H9 (cell line): ENCODE results near the gene RORB. TPM values are rescaled to one million over a fixed set of nuclear protein-coding genes. Genes with fewer than 3 reads are reported as not detected.

Source experiments
- DNase-seq: peaks from one replicate; pipeline ENCODE4 v3.0.0-alpha.2; 2017
- H2AFZ ChIP-seq: one replicate; pipeline ENCODE4 v1.6.1; 2013; ENCODE audit warnings: mild to moderate bottlenecking, low read length, control low read depth, moderate library complexity
- H2AK5ac ChIP-seq: 2 replicates; pipeline ENCODE4 v1.6.1; 2013; ENCODE audit warnings: low read length, control low read depth, mixed read lengths; ENCODE audit not compliant: insufficient read length
- H2BK120ac ChIP-seq: one replicate; pipeline ENCODE4 v1.6.1; 2013; ENCODE audit warnings: low read depth, mild to moderate bottlenecking, low read length, control low read depth, inconsistent platforms; ENCODE audit not compliant: poor library complexity, severe bottlenecking
- H2BK12ac ChIP-seq: 2 replicates; pipeline ENCODE4 v1.6.1; 2013; ENCODE audit warnings: low read length, control low read depth, mixed read lengths, low read depth; ENCODE audit not compliant: insufficient read length
- H2BK15ac ChIP-seq: 2 replicates; pipeline ENCODE4 v1.6.1; 2013; ENCODE audit warnings: low read depth, low read length, control low read depth
- H2BK20ac ChIP-seq: one replicate; pipeline ENCODE4 v1.6.1; 2013; ENCODE audit warnings: low read depth, mild to moderate bottlenecking, low read length, control low read depth, inconsistent platforms; ENCODE audit not compliant: poor library complexity, severe bottlenecking
- H2BK5ac ChIP-seq: 2 replicates; pipeline ENCODE4 v1.6.1; 2013; ENCODE audit warnings: low read length, control low read depth, mixed read lengths; ENCODE audit not compliant: insufficient read length
- H3K14ac ChIP-seq: 2 replicates; pipeline ENCODE4 v1.6.1; 2013; ENCODE audit warnings: low read length, control low read depth; ENCODE audit not compliant: insufficient read depth
- H3K18ac ChIP-seq: 2 replicates; pipeline ENCODE4 v1.6.1; 2013; ENCODE audit warnings: low read depth, mild to moderate bottlenecking, mixed read lengths, low read length, control low read depth; ENCODE audit not compliant: insufficient read length
- H3K23ac ChIP-seq: 2 replicates; pipeline ENCODE4 v1.6.1; 2013; ENCODE audit warnings: low read length, control low read depth, mixed read lengths, low read depth; ENCODE audit not compliant: insufficient read length
- H3K23me2 ChIP-seq: 2 replicates; pipeline ENCODE4 v1.6.1; 2013; ENCODE audit warnings: low read depth, mild to moderate bottlenecking, mixed read lengths, low read length, control low read depth; ENCODE audit not compliant: insufficient read length, poor library complexity, severe bottlenecking
- H3K27ac ChIP-seq: 2 replicates; pipeline ENCODE4 v1.5.1; 2013; ENCODE audit warnings: low read length, control low read depth, mixed read lengths, low read depth; ENCODE audit not compliant: insufficient read length
- H3K27me3 ChIP-seq: 2 replicates; pipeline ENCODE4 v1.6.1; 2013; ENCODE audit warnings: low read length, control low read depth, inconsistent platforms; ENCODE audit not compliant: insufficient read depth
- H3K4ac ChIP-seq: 2 replicates; pipeline ENCODE4 v1.6.1; 2013; ENCODE audit warnings: low read depth, mild to moderate bottlenecking, control low read depth, inconsistent platforms, low read length, moderate library complexity
- H3K4me1 ChIP-seq: 2 replicates; pipeline ENCODE4 v1.6.1; 2013; ENCODE audit warnings: low read length, control low read depth, inconsistent platforms; ENCODE audit not compliant: insufficient read depth
- H3K4me2 ChIP-seq: 2 replicates; pipeline ENCODE4 v1.6.1; 2013; ENCODE audit warnings: low read length, control low read depth, mixed read lengths; ENCODE audit not compliant: insufficient read length, insufficient read depth
- H3K56ac ChIP-seq: 2 replicates; pipeline ENCODE4 v1.6.1; 2013; ENCODE audit warnings: low read depth, mild to moderate bottlenecking, mixed read lengths, low read length, control low read depth; ENCODE audit not compliant: insufficient read length
- H3K79me1 ChIP-seq: 2 replicates; pipeline ENCODE4 v1.6.1; 2013; ENCODE audit warnings: low read depth, mild to moderate bottlenecking, moderate library complexity, low read length, control low read depth, inconsistent platforms; ENCODE audit not compliant: insufficient read depth, poor library complexity, severe bottlenecking
- H3K79me2 ChIP-seq: 2 replicates; pipeline ENCODE4 v1.6.1; 2013; ENCODE audit warnings: low read length, control low read depth, inconsistent platforms; ENCODE audit not compliant: insufficient read depth
- H3K9ac ChIP-seq: 2 replicates; pipeline ENCODE4 v1.6.1; 2013; ENCODE audit warnings: low read length, control low read depth, mixed read lengths; ENCODE audit not compliant: insufficient read length; ENCODE audit errors: extremely low read depth
- H3K9me3 ChIP-seq: one replicate; pipeline ENCODE4 v1.6.1; 2013; ENCODE audit warnings: low read depth, low read length, inconsistent platforms; ENCODE audit not compliant: control insufficient read depth
- H3T11ph ChIP-seq: one replicate; pipeline ENCODE4 v1.6.1; 2013; ENCODE audit warnings: mild to moderate bottlenecking, low read length, control low read depth, inconsistent platforms
- H4K20me1 ChIP-seq: one replicate; pipeline ENCODE4 v1.6.1; 2013; ENCODE audit not compliant: control insufficient read depth, insufficient read length, insufficient read depth
- H4K5ac ChIP-seq: 2 replicates; pipeline ENCODE4 v1.6.1; 2013; ENCODE audit warnings: low read depth, mild to moderate bottlenecking, mixed read lengths, low read length, control low read depth; ENCODE audit not compliant: insufficient read length
- H4K8ac ChIP-seq: replicated peaks from 2 replicates; pipeline ENCODE4 v1.6.1; 2013; ENCODE audit warnings: low read length, control low read depth, mixed read lengths, low read depth; ENCODE audit not compliant: insufficient read length
- H4K91ac ChIP-seq: 2 replicates; pipeline ENCODE4 v1.6.1; 2013; ENCODE audit warnings: low read depth, mild to moderate bottlenecking, moderate library complexity, mixed read lengths, low read length, control low read depth; ENCODE audit not compliant: insufficient read length
- H3K27ac Mint-ChIP-seq, 3 experiments: 2 replicates in 2 of 3; 3 replicates in 1 of 3; pipeline ENCODE4 v1.8.0; 2020 to 2021; ENCODE audit warnings: mixed read lengths in 3 of 3, mild to moderate bottlenecking in 1 of 3, moderate library complexity in 1 of 3
- H3K27me3 Mint-ChIP-seq: 2 replicates; pipeline ENCODE4 v1.8.0; 2021; ENCODE audit warnings: low read depth, mild to moderate bottlenecking, moderate library complexity, mixed read lengths
- H3K36me3 Mint-ChIP-seq, 3 experiments: 2 replicates in 2 of 3; 3 replicates in 1 of 3; pipeline ENCODE4 v1.8.0; 2020 to 2021; ENCODE audit warnings: low read depth in 3 of 3, mixed read lengths in 3 of 3; ENCODE audit not compliant: insufficient read depth in 1 of 3
- H3K4me1 Mint-ChIP-seq, 2 experiments: 2 replicates each; pipeline ENCODE4 v1.8.0; 2020; ENCODE audit warnings: mixed read lengths in 2 of 2
- H3K4me3 Mint-ChIP-seq, 2 experiments: 2 replicates in 1 of 2; 3 replicates in 1 of 2; pipeline ENCODE4 v1.8.0; 2020 to 2021; ENCODE audit warnings: mild to moderate bottlenecking in 2 of 2, mixed read lengths in 2 of 2, moderate library complexity in 1 of 2
- H3K9me3 Mint-ChIP-seq, 2 experiments: 2 replicates in 1 of 2; 3 replicates in 1 of 2; pipeline ENCODE4 v1.8.0; 2020; ENCODE audit warnings: mild to moderate bottlenecking in 2 of 2, mixed read lengths in 2 of 2, moderate library complexity in 1 of 2
- WGBS: extraction: QIAGEN DNeasy Blood & Tissue Kit; methylation state at CpG from one replicate; pipeline ENCODE4 v1.1.7; 2013; ENCODE audit warnings: missing lambda C conversion rate, low lambda C conversion rate, mixed read lengths; ENCODE audit not compliant: insufficient read length; ENCODE audit errors: extremely low coverage; 5-methylcytosine and 5-hydroxymethylcytosine counted together
- total RNA-seq: library from RNA; stranded (reverse); gene quantifications from 2 replicates; pipeline ENCODE4 v1.2.1, GENCODE V29; 2021
- TF ChIP-seq, protein P1 (sequence below): fragments of 200-600 bp; sonication (generic); conservative IDR thresholded peaks from 3 replicates; pipeline ENCODE4 v1.8.0; 2021; ENCODE audit warnings: antibody characterized with exemption, mild to moderate bottlenecking

RORB gene
- total RNA-seq, 1 experiment from 2014 or later: 0.31 TPM

DNA sequence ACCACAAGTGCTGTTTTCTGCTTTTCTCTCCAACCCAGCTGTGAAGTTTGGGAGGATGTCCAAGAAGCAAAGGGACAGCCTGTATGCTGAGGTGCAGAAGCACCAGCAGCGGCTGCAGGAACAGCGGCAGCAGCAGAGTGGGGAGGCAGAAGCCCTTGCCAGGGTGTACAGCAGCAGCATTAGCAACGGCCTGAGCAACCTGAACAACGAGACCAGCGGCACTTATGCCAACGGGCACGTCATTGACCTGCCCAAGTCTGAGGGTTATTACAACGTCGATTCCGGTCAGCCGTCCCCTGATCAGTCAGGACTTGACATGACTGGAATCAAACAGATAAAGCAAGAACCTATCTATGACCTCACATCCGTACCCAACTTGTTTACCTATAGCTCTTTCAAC, 145.2 kb downstream of the RORB start:
- no peak overlapping the region for H4K5ac ChIP-seq
- no peak for DNase-seq
- no peak overlapping the region for H2BK12ac ChIP-seq
- H4K20me1 ChIP-seq: no peaks in the 10 kb centered on the region
- no peak overlapping the region for H3K9ac ChIP-seq
- no peak overlapping the region for H3K4ac ChIP-seq
- H3K4me1 ChIP-seq: no peaks in the 10 kb centered on the region
- H2AFZ ChIP-seq: no peak overlapping the region
- no peaks in the 10 kb centered on the region for H3K79me2 ChIP-seq
- H3K27me3 ChIP-seq: no peaks in the 10 kb centered on the region
- no peak overlapping the region for H3K4me2 ChIP-seq
- no peak overlapping the region for H4K8ac ChIP-seq
- H3K79me1 ChIP-seq: no peaks in the 10 kb centered on the region
- Mint-ChIP-seq H3K9me3 (no peaks in the 10 kb centered on the region), H3K27me3 (no peaks in the 10 kb centered on the region; the same call in 1 of the 2 replicates), H3K4me3 (no peak overlapping the region), H3K36me3 (no peaks in the 10 kb centered on the region), H3K4me1 (peaks cover 7% of the 10 kb centered on the region in 2 experiments), H3K27ac (no peak overlapping the region)
- H2AK5ac ChIP-seq: no peak overlapping the region
- no peak overlapping the region for H2BK120ac ChIP-seq
- H3K23ac ChIP-seq: no peak overlapping the region
- H3K14ac ChIP-seq: no peak overlapping the region
- no CpG with 5 or more reads among the region's 12 CpGs for WGBS
- H2BK5ac ChIP-seq: no peak overlapping the region
- TF ChIP-seq, protein P1, sequence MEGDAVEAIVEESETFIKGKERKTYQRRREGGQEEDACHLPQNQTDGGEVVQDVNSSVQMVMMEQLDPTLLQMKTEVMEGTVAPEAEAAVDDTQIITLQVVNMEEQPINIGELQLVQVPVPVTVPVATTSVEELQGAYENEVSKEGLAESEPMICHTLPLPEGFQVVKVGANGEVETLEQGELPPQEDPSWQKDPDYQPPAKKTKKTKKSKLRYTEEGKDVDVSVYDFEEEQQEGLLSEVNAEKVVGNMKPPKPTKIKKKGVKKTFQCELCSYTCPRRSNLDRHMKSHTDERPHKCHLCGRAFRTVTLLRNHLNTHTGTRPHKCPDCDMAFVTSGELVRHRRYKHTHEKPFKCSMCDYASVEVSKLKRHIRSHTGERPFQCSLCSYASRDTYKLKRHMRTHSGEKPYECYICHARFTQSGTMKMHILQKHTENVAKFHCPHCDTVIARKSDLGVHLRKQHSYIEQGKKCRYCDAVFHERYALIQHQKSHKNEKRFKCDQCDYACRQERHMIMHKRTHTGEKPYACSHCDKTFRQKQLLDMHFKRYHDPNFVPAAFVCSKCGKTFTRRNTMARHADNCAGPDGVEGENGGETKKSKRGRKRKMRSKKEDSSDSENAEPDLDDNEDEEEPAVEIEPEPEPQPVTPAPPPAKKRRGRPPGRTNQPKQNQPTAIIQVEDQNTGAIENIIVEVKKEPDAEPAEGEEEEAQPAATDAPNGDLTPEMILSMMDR: no peak
- H2BK15ac ChIP-seq: no peak overlapping the region
- no peaks in the 10 kb centered on the region for H3K23me2 ChIP-seq
- no peak overlapping the region for H3K27ac ChIP-seq
- H3T11ph ChIP-seq: no peak overlapping the region
- no peak overlapping the region for H2BK20ac ChIP-seq
- H3K56ac ChIP-seq: no peak overlapping the region
- H3K18ac ChIP-seq: no peak overlapping the region
- no peaks in the 10 kb centered on the region for H3K9me3 ChIP-seq
- no peak overlapping the region for H4K91ac ChIP-seq
